Measurements from ENCODE around the gene GADD45A.
A peak's percentile ranks its signal among the peaks of the same experiment; 100 is the strongest.
"Not testable (repeated sequence)": the region's sequence is repeated elsewhere in the genome, so short reads cannot be mapped to it uniquely, and the experiment has no call there.

Gene GADD45A

GRCh38 chr1:67685067-67685557 lies at the start of gene GADD45A:
Gene GADD45A, plus strand, starts transcription at chr1:67685201. Its CDS starts 294 bp downstream, at chr1:67685495.
- DNase-seq = peak; percentile 98

GRCh38 chr1:67636146-67636545 lies 48.9 kb upstream of the GADD45A start:
- no peak for DNase-seq

- no peak for DNase-seq
These were observed 45.6 kb upstream of the GADD45A start for GRCh38 chr1:67639361-67639760.

GRCh38 chr1:67642629-67643028 lies 42.4 kb upstream of the GADD45A start:
- DNase-seq = peak; percentile 16

- no peak for DNase-seq
These were observed 40.4 kb upstream of the GADD45A start for GRCh38 chr1:67644566-67644965.

- DNase-seq = peak; percentile 94
These were observed 39.4 kb upstream of the GADD45A start for GRCh38 chr1:67645495-67646144.

GRCh38 chr1:67646145-67647035 lies 38.6 kb upstream of the GADD45A start:
- DNase-seq = peak; percentile 97

- peak; percentile 89 for DNase-seq
These were observed 37.8 kb upstream of the GADD45A start for GRCh38 chr1:67647036-67647798.

GRCh38 chr1:67647814-67648358 lies 37.1 kb upstream of the GADD45A start:
- DNase-seq = no peak

- peak; percentile 38 for DNase-seq
These were observed 36.2 kb upstream of the GADD45A start for GRCh38 chr1:67648582-67649326.

- DNase-seq = peak; percentile 29
These were observed 34.9 kb upstream of the GADD45A start for GRCh38 chr1:67650061-67650460.

GRCh38 chr1:67651031-67651430 lies 34.0 kb upstream of the GADD45A start:
- no peak for DNase-seq

GRCh38 chr1:67652800-67653199 lies 32.2 kb upstream of the GADD45A start:
- DNase-seq = peak; percentile 54

GRCh38 chr1:67653304-67653703 lies 31.7 kb upstream of the GADD45A start:
- no peak for DNase-seq

GRCh38 chr1:67655581-67655980 lies 29.4 kb upstream of the GADD45A start:
- DNase-seq = no peak

- not testable (repeated sequence) for DNase-seq
These were observed 27.8 kb upstream of the GADD45A start for GRCh38 chr1:67657152-67657551.

GRCh38 chr1:67659229-67659628 lies 25.8 kb upstream of the GADD45A start:
- peak; percentile 19 for DNase-seq

- no peak for DNase-seq
These were observed 22.1 kb upstream of the GADD45A start for GRCh38 chr1:67662884-67663283.

GRCh38 chr1:67664048-67664447 lies 21.0 kb upstream of the GADD45A start:
- DNase-seq = peak; percentile 60

- not testable (repeated sequence) for DNase-seq
These were observed 19.7 kb upstream of the GADD45A start for GRCh38 chr1:67665307-67665706.

- no peak for DNase-seq
These were observed 18.4 kb upstream of the GADD45A start for GRCh38 chr1:67666636-67667035.

GRCh38 chr1:67668660-67669059 lies 16.3 kb upstream of the GADD45A start:
- DNase-seq = peak; percentile 47

Measured in NCI-H69 (cell line).